SW480 (cell line): Measurements from ENCODE around the gene ZSCAN30.

Experiments used
- DNase-seq: peaks from one replicate; pipeline ENCODE4 v3.0.0-alpha.2; 2016; ENCODE audit warnings: low spot score

Gene ZSCAN30

GRCh38 chr18:35290094-35290735 lies at the start of gene ZSCAN30:
TSS of gene ZSCAN30 (minus strand) at chr18:35290229. CDS start at chr18:35264352, 25,877 bp downstream.
- peak; percentile 85 for DNase-seq

- DNase-seq = no peak
These were observed 47.3 kb upstream of the ZSCAN30 start for GRCh38 chr18:35337286-35337685.

GRCh38 chr18:35335866-35336265 lies 45.8 kb upstream of the ZSCAN30 start:
- no peak for DNase-seq

GRCh38 chr18:35334821-35335220 lies 44.8 kb upstream of the ZSCAN30 start:
- DNase-seq = no peak

- DNase-seq = no peak
These were observed 44.2 kb upstream of the ZSCAN30 start for GRCh38 chr18:35334212-35334611.

- no peak for DNase-seq
These were observed 41.5 kb upstream of the ZSCAN30 start for GRCh38 chr18:35331367-35332087.

GRCh38 chr18:35328868-35329267 lies 38.8 kb upstream of the ZSCAN30 start:
- DNase-seq = no peak

GRCh38 chr18:35326695-35327387 lies 36.8 kb upstream of the ZSCAN30 start:
- no peak for DNase-seq

- no peak for DNase-seq
These were observed 35.1 kb upstream of the ZSCAN30 start for GRCh38 chr18:35324926-35325655.

GRCh38 chr18:35322486-35323458 lies 32.7 kb upstream of the ZSCAN30 start:
- DNase-seq = no peak

GRCh38 chr18:35311496-35311895 lies 21.5 kb upstream of the ZSCAN30 start:
- no peak for DNase-seq

- DNase-seq = no peak
These were observed 16.7 kb upstream of the ZSCAN30 start for GRCh38 chr18:35306588-35307250.

- DNase-seq = no peak
These were observed 13.6 kb upstream of the ZSCAN30 start for GRCh38 chr18:35303610-35304009.

GRCh38 chr18:35296060-35296459 lies 6.0 kb upstream of the ZSCAN30 start:
- DNase-seq = no peak

- DNase-seq = no peak
These were observed 1.1 kb upstream of the ZSCAN30 start for GRCh38 chr18:35291166-35291565.

- peak; percentile 7 for DNase-seq
These were observed 319 bp downstream of the ZSCAN30 start for GRCh38 chr18:35289727-35290093.

- no peak for DNase-seq
These were observed 736 bp downstream of the ZSCAN30 start for GRCh38 chr18:35289293-35289692.

- no peak for DNase-seq
These were observed 5.2 kb downstream of the ZSCAN30 start for GRCh38 chr18:35284841-35285240.

GRCh38 chr18:35283923-35284794 lies 5.9 kb downstream of the ZSCAN30 start:
- DNase-seq = no peak

- no peak for DNase-seq
These were observed 7.7 kb downstream of the ZSCAN30 start for GRCh38 chr18:35282353-35282752.
